Right lobe of liver (tissue), 4 donors: Measurements from ENCODE around the gene TSPAN10.

ENCODE experiments used
- POLR2A ChIP-seq: fragments of 450-650 bp; IDR thresholded peaks from one replicate; pipeline ENCODE4 v1.6.1; 2017; ENCODE audit warnings: antibody characterized with exemption, mild to moderate bottlenecking
- TF ChIP-seq, protein P1 (sequence below), 4 donors: fragments of 200-600 bp in 3 of 4; fragments of 450-650 bp in 1 of 4; IDR thresholded peaks; one replicate each; pipeline versions ENCODE4 v1.5.1 to v1.8.0; 2016 to 2022; ENCODE audit warnings: antibody characterized with exemption in 4 of 4, mild to moderate bottlenecking in 2 of 4
- donor health status: DM: no; HTN: no; CAD: no.
- donor health status: DM: no; HTN: no; CAD: no.
- donor health status: DM: no; HTN: yes; CAD: no.

DNA sequence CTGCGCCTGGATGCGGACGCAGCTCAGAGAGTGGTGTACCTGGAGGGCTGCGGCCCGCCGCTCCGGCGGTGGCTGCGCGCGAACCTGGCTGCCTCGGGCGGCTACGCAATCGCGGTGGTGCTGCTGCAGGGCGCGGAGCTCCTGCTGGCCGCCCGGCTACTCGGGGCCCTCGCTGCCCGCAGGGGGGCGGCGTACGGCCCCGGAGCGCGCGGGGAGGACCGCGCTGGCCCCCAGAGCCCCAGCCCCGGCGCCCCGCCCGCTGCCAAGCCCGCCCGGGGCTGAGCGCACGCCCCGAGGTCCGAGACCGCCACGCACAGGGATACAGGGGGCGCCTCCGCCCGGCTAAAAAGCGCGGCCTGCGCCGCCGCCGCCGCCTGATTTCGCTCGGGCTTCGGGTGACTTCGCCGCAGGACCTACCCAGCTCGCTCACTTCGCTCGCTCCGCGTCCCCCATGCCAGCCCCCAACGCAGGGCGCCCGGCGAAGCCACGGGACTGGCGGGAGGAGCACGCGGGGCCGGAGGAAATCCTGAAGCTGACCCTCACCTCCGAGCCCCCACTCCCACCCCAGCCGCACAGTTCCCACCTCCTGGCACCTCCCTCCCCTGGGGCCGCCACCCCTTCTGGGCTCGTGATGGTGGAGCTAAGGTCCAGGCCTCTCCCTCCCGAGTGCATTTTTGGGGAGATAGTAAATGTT is 11.2 kb downstream of the TSPAN10 start:
- TF ChIP-seq, protein P1, sequence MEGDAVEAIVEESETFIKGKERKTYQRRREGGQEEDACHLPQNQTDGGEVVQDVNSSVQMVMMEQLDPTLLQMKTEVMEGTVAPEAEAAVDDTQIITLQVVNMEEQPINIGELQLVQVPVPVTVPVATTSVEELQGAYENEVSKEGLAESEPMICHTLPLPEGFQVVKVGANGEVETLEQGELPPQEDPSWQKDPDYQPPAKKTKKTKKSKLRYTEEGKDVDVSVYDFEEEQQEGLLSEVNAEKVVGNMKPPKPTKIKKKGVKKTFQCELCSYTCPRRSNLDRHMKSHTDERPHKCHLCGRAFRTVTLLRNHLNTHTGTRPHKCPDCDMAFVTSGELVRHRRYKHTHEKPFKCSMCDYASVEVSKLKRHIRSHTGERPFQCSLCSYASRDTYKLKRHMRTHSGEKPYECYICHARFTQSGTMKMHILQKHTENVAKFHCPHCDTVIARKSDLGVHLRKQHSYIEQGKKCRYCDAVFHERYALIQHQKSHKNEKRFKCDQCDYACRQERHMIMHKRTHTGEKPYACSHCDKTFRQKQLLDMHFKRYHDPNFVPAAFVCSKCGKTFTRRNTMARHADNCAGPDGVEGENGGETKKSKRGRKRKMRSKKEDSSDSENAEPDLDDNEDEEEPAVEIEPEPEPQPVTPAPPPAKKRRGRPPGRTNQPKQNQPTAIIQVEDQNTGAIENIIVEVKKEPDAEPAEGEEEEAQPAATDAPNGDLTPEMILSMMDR (IDR thresholded peaks at IDR 0.05), result no peak
- no peak for TF ChIP-seq POLR2A
